B cell (primary cell): ENCODE results near the gene CLSTN2. TPM values are rescaled to one million over a fixed set of nuclear protein-coding genes. Genes with fewer than 3 reads are reported as not detected.

Experiments
- ATAC-seq: fragments of 200-7000 bp; cut with Tn5 transposase; one replicate; pipeline ENCODE4 v1.10.0; 2021; ENCODE audit warnings: low read depth, mild to moderate bottlenecking, moderate number of reproducible peaks, moderate library complexity
- CTCF ChIA-PET: fragments of 350-600 bp; sonication (Branson Sonifier 250); formaldehyde crosslinking; loops from one replicate; lab custom pipeline; 2021; ENCODE audit warnings: antibody characterized with exemption, inconsistent platforms; lab: Charles Lee
- POLR2A ChIA-PET: fragments of 350-600 bp; sonication (Branson Sonifier 250); formaldehyde crosslinking; loops from one replicate; lab custom pipeline; 2021; ENCODE audit warnings: antibody characterized with exemption; lab: Charles Lee
- DNase-seq: peaks from one replicate; pipeline ENCODE4 v3.0.0; 2013
- H2AFZ ChIP-seq: 2 replicates; pipeline ENCODE4 v1.6.1; 2012; ENCODE audit warnings: mild to moderate bottlenecking, low read depth, low read length; ENCODE audit not compliant: insufficient read depth, poor library complexity, severe bottlenecking
- H3K27ac ChIP-seq, 2 donors: 1 replicate in 1 of 2; 2 replicates in 1 of 2; pipeline ENCODE4 v1.5.1; 2012 to 2013; ENCODE audit warnings: low read length in 2 of 2, mild to moderate bottlenecking in 2 of 2, moderate library complexity in 1 of 2
- H3K27me3 ChIP-seq, 4 experiments: fragments of 200-600 bp in 1 of 4; sonication (generic) in 1 of 4; replicated peaks in 1 of 4; 1 replicate in 2 of 4; 2 replicates in 2 of 4; pipeline versions ENCODE4 v1.6.1 to v1.7.0; 2013 to 2016; ENCODE audit warnings: low read length in 3 of 4, mild to moderate bottlenecking in 2 of 4, mixed read lengths in 1 of 4, moderate library complexity in 1 of 4; ENCODE audit not compliant: insufficient read depth in 4 of 4, control insufficient read depth in 3 of 4; ENCODE audit errors: control extremely low read depth in 1 of 4
- H3K36me3 ChIP-seq, 2 experiments: replicated peaks in 1 of 2; 1 replicate in 1 of 2; 2 replicates in 1 of 2; pipeline versions ENCODE4 v1.6.1 to v1.7.1; 2013; ENCODE audit warnings: low read length in 1 of 2; ENCODE audit not compliant: insufficient read depth in 2 of 2, control insufficient read depth in 1 of 2; ENCODE audit errors: control extremely low read depth in 1 of 2, extremely low read depth in 1 of 2
- H3K4me1 ChIP-seq, 2 donors: fragments of 200-600 bp in 1 of 2; sonication (generic) in 1 of 2; 1 replicate in 1 of 2; 2 replicates in 1 of 2; pipeline versions ENCODE4 v1.5.1 to v1.6.1; 2013 to 2017; ENCODE audit warnings: low read length in 2 of 2; ENCODE audit not compliant: control insufficient read depth in 2 of 2, insufficient read depth in 2 of 2
- H3K4me2 ChIP-seq: replicated peaks from 2 replicates; pipeline ENCODE3; 2012; ENCODE audit warnings: mild to moderate bottlenecking, low read depth, low read length; ENCODE audit not compliant: poor library complexity, severe bottlenecking
- H3K4me3 ChIP-seq, 5 experiments: fragments of 200-600 bp in 1 of 5; sonication (generic) in 1 of 5; 1 replicate in 3 of 5; 2 replicates in 2 of 5; pipeline versions ENCODE4 v1.5.1 to v1.7.0; 2011 to 2016; ENCODE audit warnings: low read length in 4 of 5, mild to moderate bottlenecking in 4 of 5, low read depth in 2 of 5, control low read depth in 1 of 5, moderate library complexity in 1 of 5; ENCODE audit not compliant: insufficient read depth in 1 of 5; ENCODE audit errors: control extremely low read depth in 1 of 5, extremely low read depth in 1 of 5
- H3K79me2 ChIP-seq: fragments of 200-600 bp; sonication (generic); one replicate; pipeline ENCODE4 v1.6.0; 2016; ENCODE audit warnings: low read length; ENCODE audit not compliant: control insufficient read depth, insufficient read depth
- H3K9ac ChIP-seq: fragments of 200-600 bp; sonication (generic); 2 replicates; pipeline ENCODE4 v1.6.1; 2017; ENCODE audit warnings: mild to moderate bottlenecking, low read length, moderate library complexity
- H3K9me3 ChIP-seq, 3 donors: one replicate each; pipeline versions ENCODE4 v1.6.1 to v1.7.1; 2013; ENCODE audit warnings: low read length in 2 of 3; ENCODE audit not compliant: control insufficient read depth in 2 of 3, insufficient read depth in 1 of 3; ENCODE audit errors: control extremely low read depth in 1 of 3
- H4K20me1 ChIP-seq: 2 replicates; pipeline ENCODE4 v1.6.0; 2012; ENCODE audit warnings: mild to moderate bottlenecking, low read length; ENCODE audit not compliant: insufficient read depth, control insufficient read depth, poor library complexity, severe bottlenecking
- H3K27ac Mint-ChIP-seq: one replicate; pipeline ENCODE4 v1.8.0; 2021; ENCODE audit warnings: mixed read lengths
- H3K27me3 Mint-ChIP-seq: one replicate; pipeline ENCODE4 v1.8.0; 2021; ENCODE audit warnings: mixed read lengths
- H3K4me1 Mint-ChIP-seq: one replicate; pipeline ENCODE4 v1.8.0; 2021; ENCODE audit warnings: mixed read lengths
- H3K4me3 Mint-ChIP-seq: one replicate; pipeline ENCODE4 v1.8.0; 2021; ENCODE audit warnings: mixed read lengths
- H3K9me3 Mint-ChIP-seq: one replicate; pipeline ENCODE4 v1.8.0; 2022; ENCODE audit warnings: mixed read lengths; ENCODE audit not compliant: insufficient read depth
- CTCF ChIP-seq: fragments of 200-600 bp; IDR thresholded peaks from one replicate; pipeline ENCODE4 v1.8.0; 2022; ENCODE audit warnings: antibody characterized with exemption, mild to moderate bottlenecking
- EZH2 ChIP-seq: IDR thresholded peaks from 2 replicates; pipeline ENCODE4 v1.6.1; 2012; ENCODE audit warnings: borderline replicate concordance, low read depth, mild to moderate bottlenecking, moderate library complexity, low read length; ENCODE audit not compliant: insufficient read depth, poor library complexity, severe bottlenecking
- WGBS: methylation state at CpG from one replicate; pipeline ENCODE4 v1.1.5; 2013; ENCODE audit warnings: missing lambda C conversion rate; ENCODE audit not compliant: insufficient coverage; 5-methylcytosine and 5-hydroxymethylcytosine counted together
- intact Hi-C: fragments of 100-400 bp; cut with micrococcal nuclease; formaldehyde crosslinking; loops from one replicate; pipeline ENCODE4 v1.10.0; 2022
- polyA plus RNA-seq: library from polyadenylated mRNA; depleted of rRNA; stranded (reverse); fragments of >200 nt; gene quantifications from 2 replicates; pipeline ENCODE4 v1.2.3, GENCODE V29; 2012
- total RNA-seq, 2 donors: library from RNA; stranded (reverse); fragments of 120-200 nt in 1 of 2; gene quantifications; 1 replicate in 1 of 2; 2 replicates in 1 of 2; pipeline versions ENCODE4 v1.2.3 to v1.2.4, GENCODE V29; 2013 to 2022

Gene CLSTN2
- total and polyA plus RNA-seq, 2 donors (not counting 1 experiment from before 2014, with no cell fraction given), result not detected

- Mint-ChIP-seq H3K27me3 (peaks cover 4% of the 10 kb centered on the region), H3K4me1 (no peaks in the 10 kb centered on the region), H3K27ac (no peak overlapping the region), H3K9me3 (no peaks in the 10 kb centered on the region), H3K4me3 (no peak overlapping the region)
- CTCF ChIA-PET, result no interaction called here
- intact Hi-C loops, result no loop called here
- Histone ChIP-seq H3K27ac (no peak overlapping the region), H3K9me3 (peaks cover 0 to 6% (median 0%) of the 10 kb centered on the region in 3 donors), H3K79me2 (no peaks in the 10 kb centered on the region), H4K20me1 (no peaks in the 10 kb centered on the region), H3K27me3 (peaks cover 0 to 2% (median 0%) of the 10 kb centered on the region in 4 experiments), H3K4me3 (no peak overlapping the region), H3K4me2 (no peak overlapping the region), H3K9ac (no peak overlapping the region), H3K36me3 (no peaks in the 10 kb centered on the region), H2AFZ (no peak overlapping the region), H3K4me1 (no peaks in the 10 kb centered on the region)
- TF ChIP-seq CTCF, result no peak
- TF ChIP-seq EZH2, result no peak
- POLR2A ChIA-PET, result no interaction called here
- DNase-seq, result no peak
- WGBS, result no CpG with 5 or more reads among the region's 3 CpGs
- no peak for ATAC-seq
Observed at GRCh38 chr3:140603766-140604165, 668.8 kb downstream of the CLSTN2 start.

GRCh38 chr3:140610544-140610943 is 675.6 kb downstream of the CLSTN2 start:
- Histone ChIP-seq H3K79me2 (no peaks in the 10 kb centered on the region), H3K27me3 (peaks cover 0 to 3% (median 0%) of the 10 kb centered on the region in 4 experiments), H3K27ac (no peak overlapping the region), H3K9me3 (peaks cover 0 to 3% (median 0%) of the 10 kb centered on the region in 3 donors), H3K4me1 (no peaks in the 10 kb centered on the region), H4K20me1 (no peaks in the 10 kb centered on the region), H3K4me2 (no peak overlapping the region), H2AFZ (no peak overlapping the region), H3K9ac (no peak overlapping the region), H3K4me3 (no peak overlapping the region), H3K36me3 (no peaks in the 10 kb centered on the region)
- Mint-ChIP-seq H3K9me3 (no peaks in the 10 kb centered on the region), H3K4me3 (no peak overlapping the region), H3K4me1 (no peaks in the 10 kb centered on the region), H3K27ac (no peak overlapping the region), H3K27me3 (peaks cover 4% of the 10 kb centered on the region)
- POLR2A ChIA-PET, result no interaction called here
- CTCF ChIA-PET, result no interaction called here
- ATAC-seq (no peak), DNase-seq (no peak)
- intact Hi-C loops, result no loop called here
- WGBS, result 80% methylated on average over 1 of the region's 3 CpGs
- no peak for TF ChIP-seq CTCF
- no peak for TF ChIP-seq EZH2
